NT2/D1 (cell line): ENCODE data around the gene IL7R.

Source experiments
- SUZ12 ChIP-seq: IDR thresholded peaks from 2 replicates; pipeline ENCODE4 v1.6.1; 2011; ENCODE audit not compliant: insufficient read length, insufficient read depth; ENCODE audit errors: extremely low read depth
- YY1 ChIP-seq: IDR thresholded peaks from 2 replicates; pipeline ENCODE4 v1.6.1; 2011; ENCODE audit not compliant: insufficient read length, insufficient read depth
- ZNF274 ChIP-seq: IDR thresholded peaks from 2 replicates; pipeline ENCODE4 v1.6.1; 2011; ENCODE audit warnings: mild to moderate bottlenecking, low read depth, low read length

GRCh38 chr5:35826056-35826455, 30.6 kb upstream of the IL7R start:
- TF ChIP-seq ZNF274 (no peak), YY1 (no peak), SUZ12 (no peak)
